Stimulated activated CD4-positive, alpha-beta T cell treated with anti-CD3 and anti-CD28 coated beads, Interleukin-4, amount 100 ng/mL, for 24 hours (primary cell): ENCODE data around the gene PAIP1.
A peak's percentile ranks its signal among the peaks of the same experiment; 100 is the strongest.
"Not testable (repeated sequence)": the region's sequence is repeated elsewhere in the genome, so short reads cannot be mapped to it uniquely, and the experiment has no call there.

ENCODE experiments used
- DNase-seq: peaks from one replicate; pipeline ENCODE4 v3.0.0-alpha.2; 2020

The PAIP1 gene

GRCh38 chr5:43556857-43557542, at the start of gene PAIP1:
TSS of gene PAIP1 (minus strand) at chr5:43557077. CDS start at chr5:43556846, 231 bp downstream.
- DNase-seq: peak; percentile 83

- no peak for DNase-seq
Observed at GRCh38 chr5:43606351-43606750, 49.5 kb upstream of the PAIP1 start.

- no peak for DNase-seq
Observed at GRCh38 chr5:43604699-43605098, 47.8 kb upstream of the PAIP1 start.

GRCh38 chr5:43603344-43604217, 46.7 kb upstream of the PAIP1 start:
- DNase-seq: peak; percentile 74

GRCh38 chr5:43602461-43603343, 45.8 kb upstream of the PAIP1 start, which contains the start of gene NNT:
TSS of gene NNT (plus strand) at chr5:43603180. CDS start at chr5:43609196, 6,016 bp downstream.
- peak; percentile 78 for DNase-seq

- DNase-seq: no peak
Observed at GRCh38 chr5:43601454-43602260, 44.8 kb upstream of the PAIP1 start.

- DNase-seq: not testable (repeated sequence)
Observed at GRCh38 chr5:43598927-43599326, 42.0 kb upstream of the PAIP1 start.

- no peak for DNase-seq
Observed at GRCh38 chr5:43592363-43592762, 35.5 kb upstream of the PAIP1 start.

GRCh38 chr5:43590700-43591099, 33.8 kb upstream of the PAIP1 start:
- no peak for DNase-seq

- DNase-seq: no peak
Observed at GRCh38 chr5:43589310-43589709, 32.4 kb upstream of the PAIP1 start.

- no peak for DNase-seq
Observed at GRCh38 chr5:43588842-43589241, 32.0 kb upstream of the PAIP1 start.

GRCh38 chr5:43584166-43584699, 27.4 kb upstream of the PAIP1 start:
- DNase-seq: no peak

- no peak for DNase-seq
Observed at GRCh38 chr5:43583724-43584123, 26.8 kb upstream of the PAIP1 start.

GRCh38 chr5:43582082-43583005, 25.5 kb upstream of the PAIP1 start:
- no peak for DNase-seq

GRCh38 chr5:43581398-43581797, 24.5 kb upstream of the PAIP1 start:
- DNase-seq: no peak

GRCh38 chr5:43580402-43581210, 23.7 kb upstream of the PAIP1 start:
- DNase-seq: not testable (repeated sequence)

GRCh38 chr5:43573058-43573457, 16.2 kb upstream of the PAIP1 start:
- DNase-seq: no peak

- no peak for DNase-seq
Observed at GRCh38 chr5:43572357-43572756, 15.5 kb upstream of the PAIP1 start.

- DNase-seq: no peak
Observed at GRCh38 chr5:43571237-43571636, 14.4 kb upstream of the PAIP1 start.
